GM18499 (cell line): ENCODE results near the gene WIZ.

ENCODE experiments used
- ATAC-seq: cut with Tn5 transposase; IDR thresholded peaks from one replicate; pipeline ENCODE4 v1.9.1; 2021; ENCODE audit warnings: moderate number of reproducible peaks; ENCODE audit not compliant: insufficient read depth, unreplicated experiment

Gene WIZ

DNA sequence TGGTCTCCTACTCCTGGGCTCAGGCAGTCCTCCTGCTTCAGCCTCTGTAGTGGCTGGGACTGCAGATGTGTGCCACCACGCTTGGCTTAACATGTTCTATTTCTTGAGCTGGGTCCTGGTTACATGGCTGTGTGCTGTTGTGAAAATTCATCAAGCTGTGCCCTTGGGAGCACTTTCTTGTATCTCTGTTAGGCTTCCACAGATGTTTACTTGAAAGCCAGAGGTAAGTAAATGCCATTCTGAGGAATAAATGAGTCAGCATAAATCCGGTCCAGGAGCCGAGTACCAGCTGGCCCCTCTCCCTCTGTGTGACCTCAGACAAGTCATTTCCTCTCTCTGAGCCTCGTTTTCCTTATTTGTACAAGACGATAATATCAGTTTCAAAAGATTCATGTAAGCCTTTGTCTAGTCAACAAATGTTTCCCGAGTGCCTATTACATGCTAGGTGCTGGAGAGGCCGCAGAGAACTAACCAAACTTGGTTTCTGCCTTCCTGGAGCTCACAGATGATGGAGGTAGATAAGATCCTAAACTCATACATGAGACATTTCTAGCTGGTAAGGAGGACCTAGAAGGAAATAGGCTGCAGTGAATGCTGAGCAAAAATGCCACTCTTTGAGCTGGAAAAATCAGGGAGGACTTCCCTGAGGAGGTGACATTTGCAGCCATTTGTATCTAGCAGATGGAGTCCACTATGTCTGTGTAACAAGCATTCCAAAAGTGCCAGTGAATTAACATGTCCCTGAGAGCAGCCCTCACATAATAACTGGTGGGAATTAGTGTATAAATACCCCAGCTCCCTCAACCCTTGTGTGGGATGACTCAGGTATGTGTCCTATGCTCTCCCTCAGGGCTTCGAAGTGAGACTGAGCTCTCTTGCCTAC, 17.3 kb upstream of the WIZ start:
- no peak for ATAC-seq

DNA sequence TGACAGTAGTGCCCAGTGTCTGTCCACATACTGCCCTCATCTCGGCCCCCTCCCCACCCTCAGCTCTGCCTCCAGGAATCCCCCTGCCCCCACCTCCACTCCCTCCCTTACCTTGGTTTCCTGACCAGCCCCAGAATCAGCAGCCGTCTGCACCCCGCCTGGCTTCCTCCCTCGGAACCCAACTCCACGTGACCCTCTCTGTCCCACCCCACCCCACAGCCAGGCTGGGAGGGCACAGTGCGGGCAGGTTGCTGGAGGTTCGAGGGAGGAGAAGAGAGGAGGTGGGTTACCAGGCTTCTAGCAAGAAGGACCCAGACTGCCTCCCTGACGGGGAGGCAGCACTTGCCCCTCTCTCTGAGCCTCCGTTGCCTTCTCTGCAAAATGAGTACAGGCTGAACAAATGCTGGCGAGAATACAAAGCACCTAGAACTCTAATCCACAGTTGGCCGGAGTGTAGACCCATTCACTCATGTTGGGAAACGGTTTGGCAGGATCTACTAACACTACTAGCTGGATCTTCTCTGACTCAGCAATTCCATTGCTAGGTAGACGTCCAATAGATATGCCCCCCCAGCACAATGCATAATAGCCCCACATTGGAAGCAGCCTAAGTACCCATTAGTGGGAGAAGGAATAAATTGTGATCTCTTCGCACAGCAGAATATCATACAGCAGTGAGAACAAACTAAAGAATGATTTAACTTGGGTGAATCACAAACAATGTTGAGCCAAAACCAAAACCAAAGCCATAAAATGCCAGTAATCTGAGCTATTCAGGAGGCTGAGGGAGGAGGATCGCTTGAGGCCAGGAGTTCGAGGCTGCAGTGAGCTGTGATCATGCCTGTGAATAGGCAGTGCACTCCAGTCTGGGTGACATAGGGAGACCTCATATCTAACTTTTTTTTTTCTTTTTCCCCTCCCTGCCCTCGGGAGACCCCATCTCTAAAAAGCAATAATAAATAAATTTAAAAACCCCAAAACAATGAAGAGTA, 14.9 kb upstream of the WIZ start, which contains the start of gene RASAL3:
Gene RASAL3, minus strand, starts transcription at position 151 of the 992 bp plus-strand sequence. CDS start 186 bp downstream, outside the sequence.
- no peak for ATAC-seq

DNA sequence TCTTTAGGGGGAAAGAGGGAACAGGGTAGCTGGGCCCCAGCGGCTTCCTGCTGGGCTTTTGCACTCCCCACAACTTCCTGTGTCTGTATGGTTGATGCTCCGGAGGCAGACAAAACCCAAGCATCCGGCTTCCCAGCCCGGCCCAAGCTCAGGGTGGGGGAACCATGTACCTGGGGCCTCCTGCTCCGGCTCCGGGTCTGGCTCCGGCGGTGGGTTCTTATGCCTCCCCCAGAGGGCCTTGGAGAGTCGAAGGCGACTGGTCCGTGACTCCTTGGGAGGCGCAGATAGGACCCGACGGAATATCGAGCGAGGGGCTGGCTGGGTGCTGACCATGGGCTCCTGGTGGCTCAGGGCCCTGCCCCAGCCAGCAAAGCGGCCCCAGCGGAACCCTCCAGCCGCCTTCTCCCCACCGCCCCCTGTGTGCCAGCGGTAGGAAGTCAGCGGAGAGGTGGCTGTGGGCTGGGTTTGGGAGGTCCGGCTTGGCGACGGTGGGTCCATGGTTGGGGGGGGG, 14.2 kb upstream of the WIZ start:
- ATAC-seq: no peak

DNA sequence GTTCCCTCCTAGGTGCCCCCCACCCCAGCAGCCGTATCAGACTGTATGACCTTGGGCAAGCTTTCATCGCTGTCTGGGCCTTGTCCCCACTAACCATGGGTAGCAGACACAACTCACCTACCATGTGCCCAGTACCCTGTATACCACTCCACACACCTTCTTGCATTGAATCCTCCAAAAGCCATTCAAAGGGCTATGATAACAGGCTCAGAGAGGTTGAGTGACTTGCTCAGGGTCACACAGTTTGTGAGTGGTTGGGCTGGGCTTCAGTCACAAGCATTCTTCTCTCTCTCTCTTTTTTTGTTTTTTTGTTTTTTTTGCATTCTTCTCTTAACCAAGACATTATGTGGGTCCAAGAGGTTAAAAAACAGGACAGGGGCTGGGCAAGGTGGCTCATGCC, 11.9 kb upstream of the WIZ start:
- ATAC-seq: no peak

DNA sequence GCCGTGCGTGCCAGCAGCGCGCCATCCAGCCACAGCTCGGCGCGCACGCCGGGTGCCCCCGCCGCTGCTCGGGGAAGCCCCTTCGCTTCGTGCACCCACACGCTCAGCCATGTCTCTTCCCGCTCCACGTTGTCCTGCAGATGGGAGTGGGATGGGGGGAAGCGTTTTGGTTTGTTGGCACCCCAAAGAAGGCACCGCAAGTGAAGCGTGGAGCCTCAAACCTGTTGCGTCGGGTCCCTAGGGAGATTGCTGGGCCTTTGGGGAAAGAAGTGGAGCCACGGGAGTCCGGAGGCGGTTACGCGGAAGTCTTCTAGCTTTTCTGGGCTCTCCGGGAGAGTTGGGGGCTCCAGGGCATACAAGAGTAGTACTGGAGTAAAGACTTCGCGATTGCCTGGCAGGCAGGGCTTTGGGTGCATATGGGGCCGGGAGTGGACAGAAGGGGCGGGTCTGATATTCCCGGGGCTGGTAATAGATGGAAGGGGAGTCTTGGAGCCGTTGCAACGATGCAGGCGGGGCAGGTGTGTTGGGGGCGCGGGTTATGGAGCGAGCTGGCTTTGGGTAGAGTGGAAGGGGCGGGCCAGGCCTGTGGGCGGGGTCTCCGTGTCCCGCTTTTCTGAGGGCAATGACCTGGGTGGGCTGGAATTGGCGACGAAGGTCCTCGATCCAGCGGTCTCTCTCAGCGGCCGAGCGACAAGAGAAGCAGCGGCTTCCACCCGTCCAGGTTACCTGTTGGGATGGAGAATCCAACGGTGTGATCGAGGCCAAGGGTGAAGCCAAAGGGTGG, 8.1 kb upstream of the WIZ start:
- no peak for ATAC-seq

DNA sequence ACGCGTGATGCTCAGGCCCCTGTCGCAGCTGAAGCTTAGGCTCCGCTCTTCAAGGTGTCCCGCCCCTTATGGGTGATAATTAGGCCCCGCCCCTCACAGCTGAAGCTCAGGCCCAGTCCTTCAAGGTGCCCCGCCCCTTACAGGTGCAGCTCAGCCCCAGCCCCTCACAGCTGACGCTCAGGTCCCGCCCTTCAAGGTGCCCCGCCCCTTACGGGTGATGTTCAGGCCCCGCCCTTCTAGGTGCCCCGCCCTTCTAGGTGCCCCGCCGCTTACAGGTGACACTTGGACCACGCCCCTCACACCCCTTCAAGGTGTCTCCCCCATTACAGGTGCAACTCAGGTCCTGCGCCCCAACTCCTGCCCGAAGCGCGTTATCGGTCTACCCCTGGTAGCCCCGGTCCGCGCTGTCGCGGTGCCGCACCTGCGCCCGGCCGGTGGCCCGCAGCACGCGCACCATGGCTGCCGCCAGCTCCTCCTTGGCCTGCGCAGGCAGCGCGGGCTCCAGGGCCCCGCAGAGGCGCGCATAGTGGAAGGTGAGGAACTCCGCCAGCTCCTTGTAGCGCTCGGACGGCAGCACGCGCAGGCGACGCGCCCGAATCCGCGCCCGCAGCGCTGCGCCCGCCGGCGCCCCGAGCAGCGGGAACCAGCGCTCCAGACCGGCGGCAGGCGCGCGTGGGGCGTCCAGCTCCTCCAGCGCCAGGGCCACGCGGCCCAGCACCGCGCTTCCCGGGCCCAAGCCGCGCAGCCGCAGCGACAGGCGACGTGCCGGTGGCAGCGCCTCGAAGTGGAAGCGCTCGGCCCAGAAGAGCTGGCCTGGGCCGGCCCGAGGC, 7.3 kb upstream of the WIZ start:
- ATAC-seq: no peak

DNA sequence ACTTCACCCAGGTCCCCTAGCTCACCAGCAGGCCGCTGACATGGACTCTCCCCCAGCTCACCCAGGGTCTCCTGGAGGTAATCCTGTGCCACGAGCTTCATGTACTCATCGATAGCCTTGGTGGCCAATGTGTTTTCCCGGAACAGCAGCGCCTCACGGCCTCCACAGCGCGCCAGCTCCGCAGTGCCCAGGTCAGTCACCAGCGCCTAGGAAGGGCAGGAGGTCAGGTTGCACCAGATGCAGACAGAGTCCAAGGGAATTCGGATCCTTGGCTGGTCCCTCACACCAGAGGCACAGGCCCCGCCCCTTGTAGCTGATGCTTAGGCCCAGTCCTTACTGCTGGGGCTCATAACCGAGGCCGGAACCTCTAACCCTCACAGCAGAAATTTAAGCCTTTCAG, 6.7 kb upstream of the WIZ start:
- no peak for ATAC-seq

DNA sequence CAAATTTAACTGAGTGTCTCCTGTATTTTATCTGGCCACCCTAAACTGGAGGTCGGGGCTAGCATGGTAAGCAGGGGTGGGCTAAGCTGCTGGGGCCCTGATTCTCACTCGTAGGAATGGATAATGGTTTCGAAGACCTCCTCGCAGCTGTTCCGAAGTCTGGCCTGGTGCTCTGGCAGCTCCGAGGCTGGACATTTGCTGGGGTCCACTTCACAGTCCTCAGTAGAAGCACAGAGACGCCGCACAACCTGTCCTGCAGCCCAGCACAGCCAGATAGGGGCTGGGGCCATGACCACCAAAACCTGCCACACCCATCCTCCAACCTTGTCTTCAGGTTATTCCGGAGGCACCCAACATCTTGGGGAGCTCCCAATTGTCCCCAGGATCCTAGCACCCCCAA, 6.2 kb upstream of the WIZ start:
- no peak for ATAC-seq

DNA sequence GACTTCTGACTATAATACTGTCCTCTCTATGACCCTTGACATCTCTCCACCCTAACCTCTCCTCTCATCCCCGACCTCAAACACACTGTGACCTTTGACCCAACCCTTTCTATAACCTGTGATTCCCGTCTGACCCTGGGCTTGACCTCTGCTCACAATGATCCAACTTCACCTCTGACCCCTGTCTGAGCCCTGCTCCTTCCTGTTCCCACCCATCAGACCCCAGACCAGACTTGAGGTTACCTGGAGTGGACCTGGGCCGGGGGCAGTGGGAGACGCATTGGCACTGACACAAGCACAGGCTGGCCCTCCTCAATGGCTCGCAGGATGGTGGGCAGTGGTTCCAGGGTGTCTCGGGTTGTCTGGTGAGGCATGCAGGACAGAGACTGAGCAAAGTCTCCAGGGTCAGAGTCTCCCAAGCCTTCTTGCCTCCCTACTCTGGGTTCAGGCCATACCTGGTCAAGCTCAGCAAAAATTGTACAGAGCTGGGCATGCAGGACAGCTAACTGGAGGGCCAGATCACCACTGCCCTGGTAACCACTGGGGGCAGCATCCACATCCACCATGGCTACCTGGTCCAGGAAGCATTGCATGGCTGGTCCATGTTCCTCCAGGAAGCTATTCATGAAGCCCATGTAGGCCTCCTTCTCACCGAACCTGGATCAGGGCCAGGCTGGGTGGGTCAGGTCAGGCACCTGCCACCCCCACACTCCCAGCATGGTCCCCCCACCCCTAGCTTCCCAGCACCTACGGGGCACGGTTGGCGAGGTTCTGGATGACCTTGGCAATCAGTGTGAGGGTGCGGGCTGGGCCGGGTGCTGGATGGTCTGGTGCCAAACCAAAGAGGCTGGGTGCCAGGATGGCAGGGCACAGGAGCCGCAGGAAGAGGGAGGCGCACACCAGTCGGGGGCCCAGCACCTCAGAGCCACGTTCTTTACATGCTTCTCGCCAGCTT, 4.4 kb upstream of the WIZ start:
- no peak for ATAC-seq

DNA sequence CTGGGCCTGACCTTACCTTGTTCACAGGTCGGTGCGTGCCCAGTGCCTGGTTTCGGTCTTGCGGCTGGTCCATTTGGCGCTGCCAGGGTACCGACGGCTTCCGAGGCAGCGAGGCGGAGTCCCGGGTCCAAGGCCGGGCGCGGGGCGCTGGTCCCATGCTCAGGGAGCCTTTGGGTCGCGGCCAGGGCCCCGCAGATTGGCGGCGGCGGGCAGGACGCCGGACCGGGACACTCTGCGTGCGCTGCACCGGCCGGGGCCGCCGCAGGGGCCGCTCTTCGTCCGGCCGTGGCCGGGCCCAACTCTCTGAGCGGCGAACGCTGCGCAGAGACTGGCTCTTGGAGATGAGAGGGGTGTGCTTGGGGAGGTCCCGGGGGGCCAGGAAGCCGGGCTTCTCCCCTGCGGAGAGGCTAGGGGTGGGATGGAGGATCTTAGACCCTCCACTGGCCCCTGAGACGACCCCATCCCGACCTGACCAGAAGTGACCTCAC, 3.4 kb upstream of the WIZ start:
- no peak for ATAC-seq

DNA sequence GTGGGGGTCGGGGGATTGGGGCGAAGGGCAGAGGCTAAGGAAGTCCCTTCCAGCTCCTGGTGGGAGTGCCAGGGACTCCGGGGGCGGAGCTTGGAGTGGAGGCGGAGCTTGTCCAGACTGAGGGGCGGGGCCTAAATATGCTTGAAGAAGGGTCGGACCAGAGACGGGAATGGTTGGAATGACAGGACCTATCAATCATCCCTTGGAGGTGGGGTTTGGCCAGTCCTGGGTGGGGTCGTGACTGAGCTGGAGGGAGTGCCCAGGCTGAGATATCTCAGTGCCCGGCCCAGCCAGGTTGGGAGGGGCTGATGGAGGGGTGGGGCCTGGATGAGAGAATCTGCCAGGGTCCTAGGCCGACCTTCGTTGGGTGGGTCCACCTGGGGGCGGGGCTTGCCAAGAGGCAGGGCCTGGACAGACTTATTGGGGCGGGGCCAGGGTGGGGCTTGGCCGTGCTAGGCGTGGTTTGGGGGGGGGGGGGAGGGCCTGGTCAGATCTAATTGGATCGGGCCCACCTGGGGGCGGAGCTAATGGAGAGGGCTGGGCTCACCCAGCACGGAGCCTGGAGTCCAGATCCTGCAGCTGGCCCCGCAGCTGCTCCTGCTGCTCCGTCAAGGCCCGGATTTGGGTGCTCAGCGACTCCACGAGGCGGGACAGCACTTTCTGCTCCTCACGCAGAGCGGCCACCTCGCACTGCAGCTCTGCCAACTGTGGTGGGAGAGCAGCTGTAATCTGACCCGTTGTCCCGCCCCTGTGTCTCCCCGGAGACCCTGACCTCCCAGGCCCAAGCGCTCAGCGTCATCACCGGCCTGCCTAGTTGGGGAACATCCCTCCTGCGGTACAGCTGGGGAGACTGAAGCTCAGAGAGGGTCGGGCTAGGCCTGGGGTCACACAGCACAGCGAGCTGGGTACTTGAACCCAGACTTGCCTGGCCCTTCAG, 2.6 kb upstream of the WIZ start:
- no peak for ATAC-seq

DNA sequence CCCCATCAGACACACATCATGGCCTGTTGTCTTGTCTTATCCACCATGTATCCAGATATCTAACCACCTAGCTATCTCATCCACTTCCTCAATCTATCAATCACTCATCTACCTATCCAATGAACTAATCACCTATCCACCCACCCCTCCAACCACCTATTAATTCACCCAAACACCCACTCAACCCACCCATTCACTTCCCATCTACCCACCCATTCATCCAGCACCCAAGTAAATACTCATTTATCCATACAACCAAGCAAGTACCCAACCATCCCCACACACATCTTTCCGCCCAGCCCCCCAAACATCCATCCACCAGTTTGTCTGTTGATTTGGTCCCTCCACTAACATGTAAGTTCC, 753 bp upstream of the WIZ start:
- no peak for ATAC-seq

DNA sequence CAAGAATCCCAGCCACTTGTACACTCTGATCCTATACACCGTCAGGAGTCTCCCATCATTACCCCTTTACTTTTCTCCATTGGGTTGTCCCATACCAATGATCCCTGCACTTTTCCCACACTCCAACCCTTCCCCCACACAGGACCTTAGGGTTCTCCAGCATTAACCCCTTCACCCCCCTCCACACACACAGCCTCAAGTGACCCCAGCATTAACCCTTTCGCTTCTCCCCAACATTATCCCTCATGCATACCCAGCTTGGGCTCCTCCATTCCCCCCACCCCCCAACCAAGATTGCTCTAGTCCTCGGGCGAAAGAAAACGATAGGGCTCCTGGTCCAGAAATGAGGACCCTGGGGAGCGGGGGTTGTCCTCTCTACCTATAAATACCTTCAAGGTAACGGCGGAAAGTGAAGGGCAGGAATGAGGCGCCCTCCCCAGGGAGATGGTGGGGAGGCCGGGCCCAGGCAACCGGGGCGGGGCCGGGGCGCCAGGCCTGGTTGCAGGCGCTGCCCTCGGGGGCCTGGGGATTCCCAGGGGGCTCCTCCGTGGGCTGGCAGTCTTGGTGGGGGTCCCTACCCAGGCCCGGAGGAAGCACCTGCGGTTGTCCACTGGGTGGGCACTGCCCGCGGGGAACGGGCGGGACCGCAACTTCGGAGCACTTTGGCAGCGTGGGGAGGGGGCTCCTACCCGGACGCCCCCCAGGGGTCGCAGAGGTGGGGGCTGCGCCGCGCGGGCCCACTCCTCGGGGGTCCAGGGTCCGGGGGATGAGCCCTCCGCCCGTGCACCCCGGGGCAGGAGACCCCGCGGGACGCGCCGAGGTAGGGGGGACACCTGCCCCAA, 757 bp downstream of the WIZ start:
- no peak for ATAC-seq

DNA sequence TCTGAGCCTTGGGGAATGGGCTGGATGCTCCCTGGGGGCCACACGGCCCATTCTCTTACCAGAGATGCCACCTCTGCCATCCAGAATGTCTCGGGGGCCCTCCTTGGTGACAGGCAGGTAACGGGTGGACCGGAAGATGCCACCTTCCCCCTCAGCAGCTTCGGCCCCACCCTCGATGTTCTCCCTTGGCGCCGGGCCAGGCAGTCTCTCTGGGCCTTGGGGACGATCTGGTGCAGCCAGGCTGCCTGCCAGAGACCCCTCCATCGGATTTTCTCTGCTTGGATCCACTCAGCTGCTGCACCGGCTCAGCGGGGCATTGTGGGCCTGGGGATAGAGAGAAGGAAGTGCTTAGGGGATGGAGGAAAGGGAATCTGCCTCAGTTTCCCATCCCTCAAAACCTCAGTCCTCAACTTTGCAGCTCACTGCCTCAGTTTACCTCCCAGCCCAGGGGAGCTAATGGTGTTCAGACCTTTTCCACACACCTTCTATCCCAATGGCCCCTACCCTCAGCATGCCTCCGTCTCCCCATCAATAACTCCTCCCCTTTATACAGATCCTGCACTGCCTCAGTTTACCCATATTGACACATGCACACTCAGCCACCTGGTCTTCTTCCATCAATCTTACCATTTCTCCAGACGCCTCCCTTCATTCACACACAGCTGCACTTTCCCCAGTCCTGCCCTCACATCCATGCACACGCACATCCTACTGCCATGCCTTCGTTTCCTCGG, 1.5 kb downstream of the WIZ start:
- ATAC-seq: no peak

DNA sequence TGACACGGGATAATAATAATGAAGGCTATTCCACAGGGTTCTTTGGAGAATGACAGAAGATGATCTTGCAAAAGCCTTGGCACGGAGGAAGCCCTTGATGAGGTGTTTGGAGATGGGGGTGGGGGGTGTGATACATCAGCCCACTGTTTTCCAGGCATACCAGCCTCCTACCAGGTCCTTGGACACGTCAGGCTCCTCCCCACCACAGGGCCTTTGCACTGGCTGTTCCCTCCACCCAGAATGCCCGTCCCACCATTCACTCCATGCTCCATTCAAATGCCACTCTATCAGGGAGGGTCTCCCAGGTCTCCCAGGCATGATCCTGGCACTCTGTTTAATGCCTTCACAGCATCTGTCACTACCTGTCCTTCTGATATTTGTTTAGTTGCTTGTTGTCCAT, 2.7 kb downstream of the WIZ start:
- no peak for ATAC-seq
